ENCODE results near the gene ALDH1A2. TPM values are rescaled to one million over a fixed set of nuclear protein-coding genes. Genes with fewer than 3 reads are reported as not detected.
"Not testable (repeated sequence)": the region's sequence is repeated elsewhere in the genome, so short reads cannot be mapped to it uniquely, and the experiment has no call there.

ALDH1A2 gene
- total and polyA plus RNA-seq, 2 donors = 1.8 to 17.8 TPM

DNA sequence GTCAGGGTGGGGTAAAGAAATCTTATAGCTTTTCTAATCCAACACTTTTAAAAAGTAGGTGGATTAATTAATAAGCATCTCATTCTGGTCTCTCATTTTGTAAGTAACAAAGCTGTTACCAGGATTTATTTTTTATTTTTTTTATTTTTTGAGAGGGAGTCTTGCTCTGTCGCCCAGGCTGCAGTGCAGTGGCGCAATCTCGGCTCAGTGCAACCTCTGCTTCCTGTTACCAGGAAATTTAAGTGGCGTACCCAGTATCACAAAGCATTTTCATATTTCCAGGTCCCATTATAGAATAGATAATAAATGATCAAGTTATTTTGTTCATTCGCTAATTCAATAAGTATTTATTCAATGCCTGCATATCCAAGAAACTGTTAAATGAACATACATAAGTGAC lies 13.2 kb downstream of the ALDH1A2 start:
- H3K4me1 ChIP-seq (ENCODE audit: control insufficient read depth in 2 of 2, insufficient read depth in 2 of 2, low read length in 2 of 2) = no peaks in the 10 kb centered on the region
- no peak overlapping the region for H3K27ac ChIP-seq (ENCODE audit: low read depth in 1 of 2, low read length in 1 of 2)
- WGBS = 96% methylated on average over 5 of the region's 5 CpGs
- H3K36me3 ChIP-seq (ENCODE audit: control insufficient read depth in 2 of 2, insufficient read depth in 2 of 2, low read length in 1 of 2) = no peaks in the 10 kb centered on the region
- no peak overlapping the region for H3K4me3 ChIP-seq (ENCODE audit: low read length in 2 of 2)
- DNase-seq (ENCODE audit: low read depth in 6 of 9, low spot score in 9 of 9) = no peak
- peaks cover 0 to 22% of the 10 kb centered on the region in 2 donors for H3K27me3 ChIP-seq (ENCODE audit: control insufficient read depth in 2 of 2, insufficient read depth in 1 of 2, low read length in 1 of 2)
- no peaks in the 10 kb centered on the region for H3K9me3 ChIP-seq (ENCODE audit: control insufficient read depth in 2 of 2, insufficient read depth in 1 of 2, low read length in 1 of 2)

DNA sequence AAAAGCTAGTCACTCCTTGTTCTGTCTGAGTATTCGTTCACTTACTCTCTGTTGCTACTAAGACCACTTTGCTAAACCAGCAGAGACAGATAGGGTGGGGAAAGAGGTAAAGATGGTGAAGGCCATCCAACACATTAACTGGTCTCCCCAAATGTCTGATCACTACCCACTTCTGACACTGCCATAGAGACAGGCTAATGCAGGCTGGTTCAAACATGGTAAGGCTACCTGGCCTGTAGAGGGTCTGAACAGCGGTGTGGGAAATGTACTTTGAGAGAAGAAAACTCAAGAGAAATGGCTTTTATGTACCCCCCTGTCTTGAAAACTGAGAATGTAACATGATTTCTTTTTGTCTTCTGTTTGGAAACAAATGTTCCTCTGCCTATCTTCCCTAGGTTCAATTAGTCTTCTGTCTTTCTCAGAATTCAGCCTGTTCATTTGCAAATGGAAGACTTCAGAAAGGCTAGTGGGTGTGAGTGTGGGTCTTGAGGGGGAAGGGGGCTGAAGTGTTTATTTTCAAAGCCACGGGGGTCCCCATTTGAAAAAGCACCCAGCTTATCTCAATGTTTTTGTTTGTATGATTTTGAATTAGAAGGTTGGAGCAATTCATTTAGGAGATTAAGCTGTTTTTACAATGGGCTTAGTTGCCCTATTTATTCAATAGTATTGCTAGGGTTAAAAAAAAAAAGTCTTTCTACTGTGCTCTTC lies 15.8 kb downstream of the ALDH1A2 start:
- Histone ChIP-seq H3K9me3 (ENCODE audit: control insufficient read depth in 2 of 2, insufficient read depth in 1 of 2, low read length in 1 of 2) (no peaks in the 10 kb centered on the region), H3K27ac (ENCODE audit: low read depth in 1 of 2, low read length in 1 of 2) (no peak overlapping the region), H3K27me3 (ENCODE audit: control insufficient read depth in 2 of 2, insufficient read depth in 1 of 2, low read length in 1 of 2) (peaks cover 0 to 17% of the 10 kb centered on the region in 2 donors), H3K36me3 (ENCODE audit: control insufficient read depth in 2 of 2, insufficient read depth in 2 of 2, low read length in 1 of 2) (no peaks in the 10 kb centered on the region), H3K4me3 (ENCODE audit: low read length in 2 of 2) (no peak overlapping the region), H3K4me1 (ENCODE audit: control insufficient read depth in 2 of 2, insufficient read depth in 2 of 2, low read length in 2 of 2) (no peaks in the 10 kb centered on the region)
- DNase-seq (ENCODE audit: low read depth in 6 of 9, low spot score in 9 of 9) = no peak
- WGBS = 87% methylated on average over 3 of the region's 3 CpGs

DNA sequence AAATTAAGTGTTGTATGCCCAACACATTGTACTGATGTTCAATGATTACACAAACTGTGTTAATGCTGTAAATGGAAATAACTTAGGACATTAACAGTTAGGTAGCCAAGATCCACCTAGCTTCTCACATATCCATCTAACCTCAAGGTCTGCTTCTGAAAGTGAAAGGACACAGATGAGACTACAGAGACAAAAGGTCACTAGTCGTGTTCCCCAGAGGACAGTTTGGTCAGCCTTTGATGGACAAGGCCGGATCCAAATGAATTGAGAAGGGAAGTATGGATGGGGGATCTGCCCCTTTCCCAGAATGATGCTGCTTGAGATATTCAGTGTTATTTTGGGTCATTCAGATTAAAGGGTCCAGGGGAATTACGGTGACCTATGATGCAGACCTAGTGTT lies 17.2 kb downstream of the ALDH1A2 start:
- no peak overlapping the region for H3K27ac ChIP-seq (ENCODE audit: low read depth in 1 of 2, low read length in 1 of 2)
- peaks cover 0 to 15% of the 10 kb centered on the region in 2 donors for H3K27me3 ChIP-seq (ENCODE audit: control insufficient read depth in 2 of 2, insufficient read depth in 1 of 2, low read length in 1 of 2)
- H3K4me3 ChIP-seq (ENCODE audit: low read length in 2 of 2) = no peak overlapping the region
- DNase-seq (ENCODE audit: low read depth in 6 of 9, low spot score in 9 of 9) = no peak
- no peaks in the 10 kb centered on the region for H3K4me1 ChIP-seq (ENCODE audit: control insufficient read depth in 2 of 2, insufficient read depth in 2 of 2, low read length in 2 of 2)
- H3K36me3 ChIP-seq (ENCODE audit: control insufficient read depth in 2 of 2, insufficient read depth in 2 of 2, low read length in 1 of 2) = no peaks in the 10 kb centered on the region
- WGBS = 90% methylated on average over 3 of the region's 3 CpGs
- no peaks in the 10 kb centered on the region for H3K9me3 ChIP-seq (ENCODE audit: control insufficient read depth in 2 of 2, insufficient read depth in 1 of 2, low read length in 1 of 2)

DNA sequence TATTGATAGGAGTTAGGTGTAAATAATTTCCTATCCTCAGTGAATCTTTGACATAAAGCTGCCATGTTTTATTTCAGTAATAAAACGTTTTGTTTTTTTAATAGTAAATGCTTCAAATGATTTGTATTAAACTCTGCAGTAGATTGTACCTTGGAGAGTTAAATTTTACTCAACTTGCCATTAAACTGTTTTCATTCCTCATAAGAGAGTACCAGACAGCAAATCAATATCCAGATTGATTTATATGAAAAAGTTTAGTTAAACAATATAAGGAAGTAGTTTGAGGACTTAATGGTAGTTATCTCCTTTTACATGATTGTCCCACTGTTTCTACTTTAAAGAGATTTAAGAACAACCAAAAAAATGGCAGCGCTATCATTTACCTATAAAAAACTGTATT lies 18.4 kb downstream of the ALDH1A2 start:
- WGBS = 74% methylated on average over 2 of the region's 2 CpGs
- H3K27me3 ChIP-seq (ENCODE audit: control insufficient read depth in 2 of 2, insufficient read depth in 1 of 2, low read length in 1 of 2) = peaks cover 0 to 15% of the 10 kb centered on the region in 2 donors
- DNase-seq (ENCODE audit: low read depth in 6 of 9, low spot score in 9 of 9) = no peak
- H3K27ac ChIP-seq (ENCODE audit: low read depth in 1 of 2, low read length in 1 of 2) = no peak overlapping the region
- no peaks in the 10 kb centered on the region for H3K36me3 ChIP-seq (ENCODE audit: control insufficient read depth in 2 of 2, insufficient read depth in 2 of 2, low read length in 1 of 2)
- H3K4me1 ChIP-seq (ENCODE audit: control insufficient read depth in 2 of 2, insufficient read depth in 2 of 2, low read length in 2 of 2) = no peaks in the 10 kb centered on the region
- no peaks in the 10 kb centered on the region for H3K9me3 ChIP-seq (ENCODE audit: control insufficient read depth in 2 of 2, insufficient read depth in 1 of 2, low read length in 1 of 2)
- H3K4me3 ChIP-seq (ENCODE audit: low read length in 2 of 2) = no peak overlapping the region

DNA sequence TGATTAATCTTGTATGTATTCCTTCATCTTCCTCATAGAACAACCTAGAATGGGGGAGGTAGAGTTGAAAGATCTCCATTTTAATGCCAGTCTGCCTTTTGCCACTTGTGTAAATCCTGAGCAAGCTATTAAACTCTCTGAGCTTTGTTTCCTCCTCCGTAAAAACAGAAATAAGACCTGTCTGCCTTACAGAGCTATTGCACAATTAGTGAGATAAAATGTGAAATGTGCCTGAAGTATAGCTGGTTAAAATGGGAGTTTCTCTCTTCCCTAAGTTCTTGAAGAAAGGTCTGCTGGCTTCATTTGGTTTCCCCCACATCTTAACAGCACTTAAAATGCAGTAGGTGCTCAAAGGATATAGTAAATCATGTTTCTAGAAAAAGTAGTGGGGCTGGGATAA lies 19.0 kb downstream of the ALDH1A2 start:
- no peak overlapping the region for H3K27ac ChIP-seq (ENCODE audit: low read depth in 1 of 2, low read length in 1 of 2)
- H3K36me3 ChIP-seq (ENCODE audit: control insufficient read depth in 2 of 2, insufficient read depth in 2 of 2, low read length in 1 of 2) = no peaks in the 10 kb centered on the region
- peaks cover 0 to 15% of the 10 kb centered on the region in 2 donors for H3K27me3 ChIP-seq (ENCODE audit: control insufficient read depth in 2 of 2, insufficient read depth in 1 of 2, low read length in 1 of 2)
- no peak for DNase-seq (ENCODE audit: low read depth in 6 of 9, low spot score in 9 of 9)
- H3K9me3 ChIP-seq (ENCODE audit: control insufficient read depth in 2 of 2, insufficient read depth in 1 of 2, low read length in 1 of 2) = no peaks in the 10 kb centered on the region
- H3K4me3 ChIP-seq (ENCODE audit: low read length in 2 of 2) = no peak overlapping the region
- 89% methylated on average over 1 of the region's 1 CpG for WGBS
- H3K4me1 ChIP-seq (ENCODE audit: control insufficient read depth in 2 of 2, insufficient read depth in 2 of 2, low read length in 2 of 2) = no peaks in the 10 kb centered on the region

DNA sequence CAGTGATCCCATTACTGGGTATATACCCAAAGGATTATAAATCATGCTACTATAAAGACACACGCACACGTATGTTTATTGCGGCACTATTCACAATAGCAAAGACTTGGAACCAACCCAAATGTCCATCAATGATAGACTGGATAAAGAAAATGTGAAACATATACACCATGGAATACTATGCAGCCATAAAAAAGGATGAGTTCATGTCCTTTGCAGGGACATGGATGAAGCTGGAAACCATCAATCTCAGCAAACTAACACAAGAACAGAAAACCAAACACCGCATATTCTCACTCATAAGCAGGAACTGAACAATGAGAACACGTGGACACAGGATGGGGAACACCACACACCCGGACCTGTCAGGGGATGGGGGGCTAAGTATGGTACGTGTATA lies 20.1 kb downstream of the ALDH1A2 start:
- not testable (repeated sequence) for H3K36me3 ChIP-seq (ENCODE audit: control insufficient read depth in 2 of 2, insufficient read depth in 2 of 2, low read length in 1 of 2); DNase-seq (ENCODE audit: low read depth in 6 of 9, low spot score in 9 of 9); H3K27ac ChIP-seq (ENCODE audit: low read depth in 1 of 2, low read length in 1 of 2); H3K4me1 ChIP-seq (ENCODE audit: control insufficient read depth in 2 of 2, insufficient read depth in 2 of 2, low read length in 2 of 2); H3K4me3 ChIP-seq (ENCODE audit: low read length in 2 of 2); H3K9me3 ChIP-seq (ENCODE audit: control insufficient read depth in 2 of 2, insufficient read depth in 1 of 2, low read length in 1 of 2)
- WGBS = 97% methylated on average over 7 of the region's 7 CpGs
- H3K27me3 ChIP-seq (ENCODE audit: control insufficient read depth in 2 of 2, insufficient read depth in 1 of 2, low read length in 1 of 2) = peaks cover 0 to 15% of the 10 kb centered on the region in 2 donors

DNA sequence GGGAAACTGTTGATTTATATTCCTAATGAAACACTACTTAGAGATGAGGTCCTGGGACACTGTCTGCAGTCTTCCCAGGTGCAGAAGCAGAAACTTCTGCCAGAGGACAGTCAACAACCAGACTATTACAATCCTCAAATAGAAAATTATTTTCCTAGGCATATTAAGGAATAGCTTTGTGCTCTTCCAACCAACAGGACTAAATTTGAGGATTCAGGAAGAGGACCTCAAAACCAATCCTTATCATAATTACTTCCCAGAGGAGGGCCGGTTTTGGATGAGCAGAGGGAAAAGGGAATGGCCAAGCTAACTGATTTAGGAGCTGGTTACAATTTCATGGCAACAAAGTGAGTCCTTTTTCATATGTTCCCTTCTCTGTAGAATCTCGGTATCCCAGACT lies 21.0 kb downstream of the ALDH1A2 start:
- Histone ChIP-seq H3K4me3 (ENCODE audit: low read length in 2 of 2) (no peak overlapping the region), H3K36me3 (ENCODE audit: control insufficient read depth in 2 of 2, insufficient read depth in 2 of 2, low read length in 1 of 2) (no peaks in the 10 kb centered on the region), H3K4me1 (ENCODE audit: control insufficient read depth in 2 of 2, insufficient read depth in 2 of 2, low read length in 2 of 2) (no peaks in the 10 kb centered on the region), H3K27ac (ENCODE audit: low read depth in 1 of 2, low read length in 1 of 2) (no peak overlapping the region), H3K9me3 (ENCODE audit: control insufficient read depth in 2 of 2, insufficient read depth in 1 of 2, low read length in 1 of 2) (no peaks in the 10 kb centered on the region), H3K27me3 (ENCODE audit: control insufficient read depth in 2 of 2, insufficient read depth in 1 of 2, low read length in 1 of 2) (peaks cover 0 to 14% of the 10 kb centered on the region in 2 donors)
- 95% methylated on average over 2 of the region's 2 CpGs for WGBS
- DNase-seq (ENCODE audit: low read depth in 6 of 9, low spot score in 9 of 9) = no peak

DNA sequence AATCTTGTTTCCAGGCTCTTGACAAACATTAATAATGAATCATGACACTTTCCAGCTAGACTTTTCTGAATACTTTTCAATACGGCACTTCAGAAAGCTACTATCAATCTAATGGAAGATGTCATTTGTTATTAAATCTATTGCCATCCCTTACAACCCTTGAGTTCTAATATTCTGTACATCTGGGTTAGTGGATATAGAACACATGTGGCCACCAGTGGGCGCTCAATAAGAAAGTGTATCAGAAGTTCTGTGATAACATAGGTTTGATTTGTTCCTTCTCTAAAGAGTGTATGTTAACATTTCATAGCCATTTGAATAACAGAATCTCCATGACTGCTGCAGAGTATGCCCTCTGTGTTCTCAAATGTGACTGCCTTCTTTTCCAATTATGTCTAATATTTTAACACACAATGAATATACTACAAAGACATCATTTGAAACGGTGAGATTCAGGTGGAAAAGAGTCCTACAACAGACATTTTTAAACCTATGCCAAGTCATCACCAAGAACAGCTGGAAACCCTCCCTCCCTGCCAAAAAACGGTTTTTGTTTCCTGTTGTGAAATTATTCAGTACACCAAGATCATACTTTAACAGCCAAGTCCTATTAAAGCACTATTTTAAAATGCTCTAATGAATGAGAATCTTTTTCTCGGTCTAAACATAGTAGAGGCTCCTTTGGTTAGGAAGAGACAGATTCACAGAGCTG lies 22.2 kb downstream of the ALDH1A2 start:
- DNase-seq (ENCODE audit: low read depth in 6 of 9, low spot score in 9 of 9) = peak in 3 of 9 donors; percentile 13 to 42 (median 26)
- 23% methylated on average over 5 of the region's 5 CpGs for WGBS
- no peaks in the 10 kb centered on the region for H3K9me3 ChIP-seq (ENCODE audit: control insufficient read depth in 2 of 2, insufficient read depth in 1 of 2, low read length in 1 of 2)

DNA sequence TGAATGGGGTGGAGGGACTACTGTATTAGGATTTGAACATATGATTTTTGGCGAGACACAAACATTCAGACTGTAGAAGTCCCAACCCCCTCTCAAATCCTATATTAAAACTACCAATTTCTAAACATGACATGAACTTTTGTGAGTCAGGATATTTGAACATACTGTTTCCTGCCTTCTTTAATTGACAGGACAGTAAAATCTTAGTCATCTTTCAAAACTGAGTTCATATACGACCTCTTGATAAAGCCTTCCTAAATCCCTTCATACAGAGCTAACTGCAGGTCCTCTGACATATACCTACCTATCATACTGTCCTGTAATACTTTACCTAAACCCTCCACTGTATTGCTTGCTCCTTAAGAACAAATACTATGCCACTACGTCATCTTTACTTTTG lies 23.5 kb downstream of the ALDH1A2 start:
- Histone ChIP-seq H3K27me3 (ENCODE audit: control insufficient read depth in 2 of 2, insufficient read depth in 1 of 2, low read length in 1 of 2) (peaks cover 0 to 5% of the 10 kb centered on the region in 2 donors), H3K4me1 (ENCODE audit: control insufficient read depth in 2 of 2, insufficient read depth in 2 of 2, low read length in 2 of 2) (no peaks in the 10 kb centered on the region), H3K27ac (ENCODE audit: low read depth in 1 of 2, low read length in 1 of 2) (no peak overlapping the region), H3K4me3 (ENCODE audit: low read length in 2 of 2) (no peak overlapping the region), H3K36me3 (ENCODE audit: control insufficient read depth in 2 of 2, insufficient read depth in 2 of 2, low read length in 1 of 2) (no peaks in the 10 kb centered on the region), H3K9me3 (ENCODE audit: control insufficient read depth in 2 of 2, insufficient read depth in 1 of 2, low read length in 1 of 2) (no peaks in the 10 kb centered on the region)
- no peak for DNase-seq (ENCODE audit: low read depth in 6 of 9, low spot score in 9 of 9)
- WGBS = 65% methylated on average over 3 of the region's 3 CpGs

More for the DNA sequence above, 22.2 kb downstream of the ALDH1A2 start:
- H3K27ac ChIP-seq (ENCODE audit: low read depth in 1 of 2, low read length in 1 of 2) = no peak overlapping the region
- H3K36me3 ChIP-seq (ENCODE audit: control insufficient read depth in 2 of 2, insufficient read depth in 2 of 2, low read length in 1 of 2) = no peaks in the 10 kb centered on the region
- H3K4me3 ChIP-seq (ENCODE audit: low read length in 2 of 2) = no peak overlapping the region
- no peaks in the 10 kb centered on the region for H3K4me1 ChIP-seq (ENCODE audit: control insufficient read depth in 2 of 2, insufficient read depth in 2 of 2, low read length in 2 of 2)
- peaks cover 0 to 7% of the 10 kb centered on the region in 2 donors for H3K27me3 ChIP-seq (ENCODE audit: control insufficient read depth in 2 of 2, insufficient read depth in 1 of 2, low read length in 1 of 2)

All from thymus (tissue), 11 donors.